ENCODE results near the gene DHRS11.

DHRS11 gene, protein sequence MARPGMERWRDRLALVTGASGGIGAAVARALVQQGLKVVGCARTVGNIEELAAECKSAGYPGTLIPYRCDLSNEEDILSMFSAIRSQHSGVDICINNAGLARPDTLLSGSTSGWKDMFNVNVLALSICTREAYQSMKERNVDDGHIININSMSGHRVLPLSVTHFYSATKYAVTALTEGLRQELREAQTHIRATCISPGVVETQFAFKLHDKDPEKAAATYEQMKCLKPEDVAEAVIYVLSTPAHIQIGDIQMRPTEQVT

DNA sequence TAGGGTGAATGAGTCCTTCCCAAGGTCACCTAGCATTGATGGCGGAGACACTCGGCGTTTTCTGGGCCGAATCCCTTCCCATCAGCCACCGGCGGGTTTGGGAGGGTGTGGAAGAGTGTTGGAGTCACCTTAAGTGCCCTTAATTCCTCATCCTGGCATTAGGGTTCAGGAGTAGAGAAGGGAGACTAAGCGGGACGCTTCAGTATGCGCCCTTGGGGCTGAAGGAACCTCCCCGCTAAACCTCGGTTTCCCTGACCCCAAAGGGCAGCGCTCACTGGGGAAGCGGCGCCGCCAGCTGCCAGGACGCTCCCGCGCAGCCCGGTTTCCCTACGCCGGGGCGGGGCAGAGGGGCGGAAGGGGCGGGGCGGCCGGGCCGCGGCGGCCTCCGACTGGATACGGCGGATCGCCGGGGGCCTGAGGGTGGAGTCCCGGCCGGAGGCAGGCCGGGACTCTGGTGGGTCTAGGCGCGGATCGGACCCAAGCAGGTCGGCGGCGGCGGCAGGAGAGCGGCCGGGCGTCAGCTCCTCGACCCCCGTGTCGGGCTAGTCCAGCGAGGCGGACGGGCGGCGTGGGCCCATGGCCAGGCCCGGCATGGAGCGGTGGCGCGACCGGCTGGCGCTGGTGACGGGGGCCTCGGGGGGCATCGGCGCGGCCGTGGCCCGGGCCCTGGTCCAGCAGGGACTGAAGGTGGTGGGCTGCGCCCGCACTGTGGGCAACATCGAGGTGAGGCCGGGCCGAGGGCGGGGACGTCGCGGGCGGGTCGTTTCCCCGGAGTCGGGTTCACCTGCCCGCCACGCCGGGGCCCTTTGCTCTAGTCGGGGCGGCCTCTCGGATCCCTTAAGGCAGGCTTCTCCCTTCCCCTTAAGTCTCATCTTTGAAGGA is at the start of gene DHRS11:
Gene DHRS11 (plus strand): TSS at position 446 of the 882 bp plus-strand sequence. CDS start 131 bp downstream, at position 577.
- H2AFZ ChIP-seq (ENCODE audit: low read length, unreplicated experiment) = no peak within 1 kb of the TSS
- peaks cover 7% of the 10 kb centered on the region for H3K79me2 ChIP-seq (ENCODE audit: control insufficient read depth, insufficient read depth, low read length, unreplicated experiment)
- no peak within 1 kb of the TSS for H3K27ac ChIP-seq (ENCODE audit: low read depth, low read length)
- H3K4me3 ChIP-seq (ENCODE audit: low read depth, low read length) = peak within 1 kb of the TSS; percentile 89
- H3K4me1 ChIP-seq (ENCODE audit: control insufficient read depth, insufficient read depth, low read length, unreplicated experiment) = peaks cover 14% of the 10 kb centered on the region
- H3K27me3 ChIP-seq (ENCODE audit: insufficient read depth, low read length) = no peaks in the 10 kb centered on the region
- peaks cover 18% of the 10 kb centered on the region for H3K36me3 ChIP-seq (ENCODE audit: insufficient read depth, low read length)

DNA sequence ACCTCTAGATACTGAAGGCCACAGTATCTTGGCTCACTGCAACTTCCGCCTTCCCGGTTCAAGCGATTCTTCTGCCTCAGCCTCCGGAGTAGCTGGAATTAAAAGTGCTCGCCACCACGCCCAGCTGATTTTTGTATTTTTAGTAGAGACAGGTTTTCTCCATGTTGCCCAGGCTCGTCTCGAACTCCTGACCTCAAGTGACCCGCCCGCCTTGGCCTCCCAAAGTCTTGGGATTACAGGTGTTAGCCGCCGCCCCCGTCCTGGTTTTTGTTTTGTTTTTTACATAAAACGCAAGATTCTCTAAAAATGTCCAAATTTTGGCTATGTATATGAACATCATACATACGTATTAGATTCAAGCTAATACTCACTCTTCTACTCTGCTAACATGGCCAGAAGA is 48.9 kb upstream of the DHRS11 start:
- H3K27me3 ChIP-seq (ENCODE audit: insufficient read depth, low read length) = no peaks in the 10 kb centered on the region
- H3K27ac ChIP-seq (ENCODE audit: low read depth, low read length) = no peak overlapping the region
- H3K36me3 ChIP-seq (ENCODE audit: insufficient read depth, low read length) = peaks cover 25% of the 10 kb centered on the region
- H3K4me1 ChIP-seq (ENCODE audit: control insufficient read depth, insufficient read depth, low read length, unreplicated experiment) = peaks cover 18% of the 10 kb centered on the region
- H3K4me3 ChIP-seq (ENCODE audit: low read depth, low read length) = no peak overlapping the region; the same call in 1 of the 2 replicates
- H2AFZ ChIP-seq (ENCODE audit: low read length, unreplicated experiment) = no peak overlapping the region
- H3K79me2 ChIP-seq (ENCODE audit: control insufficient read depth, insufficient read depth, low read length, unreplicated experiment) = peaks cover 66% of the 10 kb centered on the region

DNA sequence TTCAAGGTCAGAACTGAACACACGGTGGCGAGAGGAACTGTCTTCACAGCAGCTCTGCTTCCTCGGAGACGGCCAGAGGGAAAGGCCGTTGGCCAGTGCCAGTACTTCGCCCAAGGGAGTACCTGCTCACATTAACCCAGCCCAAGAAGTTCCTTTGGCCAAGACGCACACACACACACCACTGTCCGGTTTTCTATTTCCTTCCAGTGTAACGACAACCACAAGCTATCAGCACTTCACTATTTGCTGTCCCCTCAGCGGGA is 47.7 kb upstream of the DHRS11 start:
- Histone ChIP-seq H3K27ac (ENCODE audit: low read depth, low read length) (peak overlapping the region; percentile 99), H3K27me3 (ENCODE audit: insufficient read depth, low read length) (no peaks in the 10 kb centered on the region), H3K4me1 (ENCODE audit: control insufficient read depth, insufficient read depth, low read length, unreplicated experiment) (peaks cover 24% of the 10 kb centered on the region), H2AFZ (ENCODE audit: low read length, unreplicated experiment) (peak overlapping the region; percentile 99), H3K4me3 (ENCODE audit: low read depth, low read length) (peak overlapping the region; percentile 100), H3K79me2 (ENCODE audit: control insufficient read depth, insufficient read depth, low read length, unreplicated experiment) (peaks cover 72% of the 10 kb centered on the region), H3K36me3 (ENCODE audit: insufficient read depth, low read length) (peaks cover 19% of the 10 kb centered on the region)

DNA sequence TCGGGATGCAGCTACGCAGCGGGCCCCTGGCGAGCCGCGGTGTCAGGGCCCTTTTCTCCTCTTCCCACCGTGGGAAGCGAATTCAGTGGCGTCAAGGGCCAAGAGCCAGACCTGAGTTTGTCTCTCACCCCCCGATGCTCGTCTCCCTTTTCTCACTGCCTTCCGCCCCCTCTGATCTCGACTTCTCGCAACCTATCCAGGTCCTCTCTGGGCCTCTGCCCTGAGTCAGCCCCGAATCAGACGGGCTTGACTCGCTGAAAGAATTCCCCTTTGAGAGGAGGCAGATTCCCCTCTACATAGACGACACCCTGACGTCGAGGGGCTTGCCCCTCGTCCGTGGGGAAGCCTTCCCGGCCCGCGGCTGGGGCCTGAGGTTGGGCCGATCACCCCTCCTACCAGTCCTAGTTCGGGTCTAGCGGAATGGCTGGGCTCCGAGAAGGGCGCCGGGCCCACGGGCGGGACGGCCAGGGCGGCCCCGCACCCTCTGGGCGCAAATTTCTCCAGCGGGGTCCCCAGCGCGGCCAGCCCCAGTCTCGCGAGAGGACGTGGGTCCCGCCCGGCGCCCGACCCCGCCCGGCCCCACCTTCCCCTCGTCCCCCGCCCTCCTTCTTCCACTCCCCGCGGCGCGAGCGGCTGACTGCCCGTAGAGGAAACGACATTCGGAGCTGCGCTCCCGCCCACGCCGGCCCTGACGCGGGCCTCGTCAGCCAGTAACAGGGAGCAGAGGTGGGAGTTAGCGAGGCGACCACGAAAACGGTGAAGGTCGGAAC is 47.2 kb upstream of the DHRS11 start, which contains the start of gene GGNBP2:
Gene GGNBP2 (plus strand): TSS at position 613 of the 770 bp plus-strand sequence. CDS start 806 bp downstream, outside the sequence.
- Histone ChIP-seq H3K27ac (ENCODE audit: low read depth, low read length) (peak within 1 kb of the TSS; percentile 99), H3K27me3 (ENCODE audit: insufficient read depth, low read length) (no peaks in the 10 kb centered on the region), H3K4me1 (ENCODE audit: control insufficient read depth, insufficient read depth, low read length, unreplicated experiment) (peaks cover 24% of the 10 kb centered on the region), H3K79me2 (ENCODE audit: control insufficient read depth, insufficient read depth, low read length, unreplicated experiment) (peaks cover 76% of the 10 kb centered on the region), H3K36me3 (ENCODE audit: insufficient read depth, low read length) (peaks cover 19% of the 10 kb centered on the region), H2AFZ (ENCODE audit: low read length, unreplicated experiment) (peak within 1 kb of the TSS; percentile 99), H3K4me3 (ENCODE audit: low read depth, low read length) (peak within 1 kb of the TSS; percentile 100)

DNA sequence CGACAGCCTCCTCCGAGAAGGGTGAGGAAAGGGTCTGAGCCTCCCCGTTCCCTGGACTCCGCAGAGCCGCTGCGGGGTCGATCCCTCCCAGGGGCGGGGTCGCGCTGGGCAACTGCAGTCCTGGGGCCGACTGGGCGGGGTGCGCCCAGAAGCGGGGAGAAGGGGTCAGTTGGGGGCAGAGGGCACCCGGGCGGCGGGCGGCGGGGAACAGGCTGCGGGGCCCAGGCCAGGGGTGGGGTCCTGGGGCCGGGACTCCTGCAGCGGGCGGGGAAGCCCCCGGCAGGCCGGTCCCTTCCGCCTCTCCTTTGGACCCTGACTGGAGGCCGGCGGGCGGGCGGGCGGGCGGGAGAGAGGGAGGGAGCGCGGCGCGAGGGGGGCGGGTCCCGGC is 46.6 kb upstream of the DHRS11 start:
- Histone ChIP-seq H3K4me1 (ENCODE audit: control insufficient read depth, insufficient read depth, low read length, unreplicated experiment) (peaks cover 24% of the 10 kb centered on the region), H3K27ac (ENCODE audit: low read depth, low read length) (peak overlapping the region; percentile 99), H3K27me3 (ENCODE audit: insufficient read depth, low read length) (no peaks in the 10 kb centered on the region), H2AFZ (ENCODE audit: low read length, unreplicated experiment) (no peak overlapping the region), H3K36me3 (ENCODE audit: insufficient read depth, low read length) (peaks cover 19% of the 10 kb centered on the region), H3K4me3 (ENCODE audit: low read depth, low read length) (peak overlapping the region; percentile 100), H3K79me2 (ENCODE audit: control insufficient read depth, insufficient read depth, low read length, unreplicated experiment) (peaks cover 77% of the 10 kb centered on the region)

DNA sequence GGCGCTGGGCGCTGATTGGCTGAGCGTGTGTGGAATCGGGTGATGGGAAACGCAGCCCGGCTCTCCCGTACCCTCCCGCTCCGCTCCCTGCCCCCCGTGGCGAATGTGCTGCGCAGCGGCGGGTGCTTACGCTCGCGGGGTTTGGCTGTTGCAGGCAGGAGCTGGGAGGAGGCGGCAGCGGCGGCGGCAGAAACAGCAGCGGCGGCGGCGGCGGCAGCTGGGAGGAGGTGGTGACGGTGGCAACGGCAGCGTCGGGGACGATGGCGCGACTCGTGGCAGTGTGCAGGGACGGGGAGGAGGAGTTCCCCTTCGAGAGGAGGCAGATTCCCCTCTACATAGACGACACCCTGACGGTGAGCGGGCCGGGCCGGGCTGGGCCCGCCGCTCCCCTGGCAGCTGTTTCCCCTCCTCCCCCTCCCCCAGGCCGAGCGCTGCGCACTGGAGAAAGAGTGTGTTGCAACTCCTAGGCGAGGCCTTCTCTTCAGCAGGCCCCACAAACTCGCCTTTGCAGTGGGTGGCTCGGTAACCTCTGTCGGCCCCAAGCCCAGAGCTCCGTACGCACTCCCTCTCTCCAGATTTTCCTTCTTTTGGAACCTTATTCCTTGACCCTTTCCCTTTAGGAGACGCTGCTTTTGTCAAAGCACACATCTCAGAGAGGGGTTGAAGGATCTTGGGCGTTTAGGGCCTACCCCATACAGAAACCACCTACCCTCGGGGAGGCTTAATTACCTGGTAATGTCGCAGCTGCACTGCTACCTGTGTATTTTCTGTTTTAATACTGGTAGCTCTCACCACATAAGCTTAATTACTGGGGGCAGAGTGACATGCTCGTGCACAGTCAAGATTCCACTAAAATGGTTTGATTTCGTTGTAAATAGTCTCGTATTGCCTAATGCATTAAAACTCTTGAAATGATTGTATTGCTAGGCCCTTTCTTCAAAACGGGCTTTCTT is 45.9 kb upstream of the DHRS11 start:
- peaks cover 31% of the 10 kb centered on the region for H3K4me1 ChIP-seq (ENCODE audit: control insufficient read depth, insufficient read depth, low read length, unreplicated experiment)
- peaks cover 81% of the 10 kb centered on the region for H3K79me2 ChIP-seq (ENCODE audit: control insufficient read depth, insufficient read depth, low read length, unreplicated experiment)
- peaks cover 19% of the 10 kb centered on the region for H3K36me3 ChIP-seq (ENCODE audit: insufficient read depth, low read length)
- H3K27me3 ChIP-seq (ENCODE audit: insufficient read depth, low read length) = no peaks in the 10 kb centered on the region
- no peak overlapping the region for H2AFZ ChIP-seq (ENCODE audit: low read length, unreplicated experiment)
- peak overlapping the region; percentile 86 for H3K27ac ChIP-seq (ENCODE audit: low read depth, low read length)
- H3K4me3 ChIP-seq (ENCODE audit: low read depth, low read length) = peak overlapping the region; percentile 98

DNA sequence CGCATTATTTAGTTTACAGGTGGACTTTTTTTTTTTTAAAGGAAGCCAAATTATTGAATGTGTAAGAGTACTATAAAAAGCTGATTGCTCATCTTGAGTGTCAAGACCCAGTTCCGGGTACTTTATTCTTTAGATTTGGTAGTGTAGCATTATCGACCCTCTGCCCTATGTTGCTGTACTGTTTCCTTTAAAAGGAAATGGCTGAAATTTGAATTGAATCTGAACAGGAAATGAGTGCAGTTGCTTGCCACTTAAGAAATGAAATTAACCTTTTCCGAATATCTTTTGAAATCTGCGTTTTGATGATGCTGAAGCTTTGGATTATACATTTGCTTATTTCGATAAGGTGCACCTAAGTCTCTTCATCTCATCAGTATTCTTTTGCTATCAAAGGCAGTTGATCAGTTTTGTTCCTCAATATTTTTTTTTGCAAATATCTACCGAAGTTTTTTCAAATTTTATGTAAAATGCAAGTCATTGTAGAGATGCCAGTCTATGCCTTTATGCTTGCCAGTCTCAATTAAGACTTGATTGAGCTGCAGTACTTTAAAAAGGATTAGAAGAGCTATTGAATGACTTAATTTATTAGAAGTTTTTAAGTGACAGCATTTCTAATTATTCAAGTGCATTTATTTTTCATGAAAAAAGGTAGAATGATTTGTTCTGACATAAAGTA is 45.1 kb upstream of the DHRS11 start:
- Histone ChIP-seq H3K27ac (ENCODE audit: low read depth, low read length) (peak overlapping the region; percentile 86), H3K36me3 (ENCODE audit: insufficient read depth, low read length) (peaks cover 19% of the 10 kb centered on the region), H3K79me2 (ENCODE audit: control insufficient read depth, insufficient read depth, low read length, unreplicated experiment) (peaks cover 87% of the 10 kb centered on the region), H3K4me3 (ENCODE audit: low read depth, low read length) (peak overlapping the region; percentile 98), H3K4me1 (ENCODE audit: control insufficient read depth, insufficient read depth, low read length, unreplicated experiment) (peaks cover 32% of the 10 kb centered on the region), H2AFZ (ENCODE audit: low read length, unreplicated experiment) (no peak overlapping the region), H3K27me3 (ENCODE audit: insufficient read depth, low read length) (no peaks in the 10 kb centered on the region)

DNA sequence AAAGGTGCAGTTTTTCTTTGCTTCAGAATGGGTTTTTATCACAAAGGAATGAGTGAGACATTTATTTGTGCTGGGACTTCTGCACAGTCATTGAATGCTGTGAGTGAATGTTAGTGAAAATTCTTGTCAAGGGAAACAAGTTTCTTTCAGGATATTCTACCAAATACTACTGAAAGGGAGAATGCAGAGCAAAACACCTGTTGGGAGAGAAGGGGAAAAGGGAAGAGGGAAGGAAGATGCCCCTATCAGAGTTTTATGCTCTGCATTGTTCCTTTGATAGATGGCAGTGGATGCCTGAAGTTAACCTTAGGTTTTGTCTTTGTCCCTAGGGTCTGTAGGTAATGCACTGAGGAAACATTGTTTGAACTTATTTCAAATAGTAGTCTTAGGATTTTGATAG is 43.9 kb upstream of the DHRS11 start:
- peaks cover 19% of the 10 kb centered on the region for H3K36me3 ChIP-seq (ENCODE audit: insufficient read depth, low read length)
- H3K27me3 ChIP-seq (ENCODE audit: insufficient read depth, low read length) = no peaks in the 10 kb centered on the region
- peaks cover 32% of the 10 kb centered on the region for H3K4me1 ChIP-seq (ENCODE audit: control insufficient read depth, insufficient read depth, low read length, unreplicated experiment)
- H3K4me3 ChIP-seq (ENCODE audit: low read depth, low read length) = peak overlapping the region; percentile 98
- H3K79me2 ChIP-seq (ENCODE audit: control insufficient read depth, insufficient read depth, low read length, unreplicated experiment) = peaks cover 88% of the 10 kb centered on the region
- H3K27ac ChIP-seq (ENCODE audit: low read depth, low read length) = no peak overlapping the region
- H2AFZ ChIP-seq (ENCODE audit: low read length, unreplicated experiment) = no peak overlapping the region

DNA sequence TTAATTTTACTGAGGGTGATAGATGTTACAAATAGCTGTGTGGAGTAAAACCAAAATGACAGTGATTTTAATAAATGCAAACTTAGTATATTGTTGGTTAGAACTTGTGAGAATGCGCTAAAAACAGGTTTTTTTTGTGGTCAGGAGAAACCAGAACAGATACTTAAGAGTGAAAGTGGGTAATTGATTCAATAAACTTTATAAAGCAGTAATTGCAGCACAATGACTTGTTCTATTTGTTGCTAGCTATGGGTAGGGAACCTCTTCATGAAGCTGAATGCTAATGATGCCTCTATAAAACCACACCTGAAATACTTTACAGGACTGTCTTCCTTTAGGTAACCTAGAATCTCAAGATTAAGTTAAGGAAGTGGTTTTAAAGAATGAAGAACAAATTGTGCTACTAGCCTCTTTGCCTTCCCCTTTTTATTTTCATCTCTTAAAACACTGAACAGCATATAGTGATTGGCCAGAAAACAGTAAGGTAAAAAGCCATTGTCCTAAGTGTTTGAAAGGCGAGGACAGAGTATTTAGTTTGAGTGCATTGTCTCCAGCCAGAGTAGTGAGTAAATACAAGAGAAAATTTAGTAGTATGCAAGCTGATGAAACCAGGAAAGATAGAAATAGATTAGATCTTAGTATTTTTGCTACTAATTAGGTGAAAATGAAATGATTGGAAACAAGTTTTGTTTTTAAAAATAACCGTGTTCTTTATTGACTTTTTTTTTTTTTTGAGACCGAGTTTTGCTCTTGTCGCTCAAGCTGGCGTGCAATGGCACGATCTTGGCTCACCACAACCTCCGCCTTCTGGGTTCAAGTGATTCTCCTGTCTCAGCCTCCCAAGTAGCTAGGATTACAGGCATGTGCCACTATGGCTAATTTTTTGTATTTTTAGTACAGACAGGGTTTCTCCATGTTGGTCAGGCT is 40.9 kb upstream of the DHRS11 start:
- H3K36me3 ChIP-seq (ENCODE audit: insufficient read depth, low read length) = peaks cover 24% of the 10 kb centered on the region
- H3K4me1 ChIP-seq (ENCODE audit: control insufficient read depth, insufficient read depth, low read length, unreplicated experiment) = peaks cover 22% of the 10 kb centered on the region
- no peak overlapping the region for H3K27ac ChIP-seq (ENCODE audit: low read depth, low read length)
- no peak overlapping the region for H3K4me3 ChIP-seq (ENCODE audit: low read depth, low read length)
- H3K27me3 ChIP-seq (ENCODE audit: insufficient read depth, low read length) = no peaks in the 10 kb centered on the region
- no peak overlapping the region for H2AFZ ChIP-seq (ENCODE audit: low read length, unreplicated experiment)
- H3K79me2 ChIP-seq (ENCODE audit: control insufficient read depth, insufficient read depth, low read length, unreplicated experiment) = peaks cover 98% of the 10 kb centered on the region

All from ACC112 (cell line).